Mucosa of descending colon (tissue), 3 donors: ENCODE measurements around the gene SLC9C2. TPM values are rescaled to one million over a fixed set of nuclear protein-coding genes. Genes with fewer than 3 reads are reported as not detected.
"Not testable (repeated sequence)": the region's sequence is repeated elsewhere in the genome, so short reads cannot be mapped to it uniquely, and the experiment has no call there.

Experiments
- ATAC-seq: fragments of 200-7000 bp; cut with Tn5 transposase; one replicate; pipeline ENCODE4 v1.9.1; 2020; ENCODE audit warnings: mild to moderate bottlenecking, moderate library complexity
- DNase-seq, 3 donors: peaks; one replicate each; pipeline ENCODE4 v3.0.0-alpha.2; 2020
- H3K36me3 ChIP-seq: fragments of 200-600 bp; one replicate; pipeline ENCODE4 v1.8.0; 2021; ENCODE audit warnings: low read depth, mild to moderate bottlenecking
- H3K4me1 ChIP-seq: fragments of 200-600 bp; one replicate; pipeline ENCODE4 v1.8.0; 2021; ENCODE audit warnings: low read depth, mild to moderate bottlenecking
- H3K4me3 ChIP-seq: fragments of 200-600 bp; one replicate; pipeline ENCODE4 v1.8.0; 2021; ENCODE audit warnings: mild to moderate bottlenecking
- H3K9me3 ChIP-seq: fragments of 200-600 bp; one replicate; pipeline ENCODE4 v1.8.0; 2021; ENCODE audit warnings: mild to moderate bottlenecking
- intact Hi-C, 2 donors: fragments of 100-400 bp; cut with DNase I in 1 of 2; cut with micrococcal nuclease in 1 of 2; formaldehyde crosslinking; loops; one replicate each; pipeline versions ENCODE4 v1.11.0 to v1.11.1; 2022; cut with DNase I, micrococcal nuclease
- total RNA-seq, 3 donors: library from RNA; stranded (reverse); fragmentation: NEBNext Ultra II Directional in 2 of 3; extraction: Animal tissue kit (Norgen Biotek cat#: 25700) in 2 of 3; gene quantifications; one replicate each; pipeline versions ENCODE4 v1.2.1 to v1.2.4, GENCODE V29; 2021 to 2023
- TF ChIP-seq, protein P1 (sequence below): fragments of 200-600 bp; IDR thresholded peaks from one replicate; pipeline ENCODE4 v1.8.0; 2022; ENCODE audit warnings: antibody characterized with exemption, mild to moderate bottlenecking
- donor health status: DM: no; HTN: no; CAD: no; lungs with moderate emphysema.
- donor health status: DM: no; HTN: no; CAD: no.
- donor health status: DM: no; HTN: yes; CAD: no.

SLC9C2 gene
- total RNA-seq, 3 donors from 2014 or later, result not detected

DNA sequence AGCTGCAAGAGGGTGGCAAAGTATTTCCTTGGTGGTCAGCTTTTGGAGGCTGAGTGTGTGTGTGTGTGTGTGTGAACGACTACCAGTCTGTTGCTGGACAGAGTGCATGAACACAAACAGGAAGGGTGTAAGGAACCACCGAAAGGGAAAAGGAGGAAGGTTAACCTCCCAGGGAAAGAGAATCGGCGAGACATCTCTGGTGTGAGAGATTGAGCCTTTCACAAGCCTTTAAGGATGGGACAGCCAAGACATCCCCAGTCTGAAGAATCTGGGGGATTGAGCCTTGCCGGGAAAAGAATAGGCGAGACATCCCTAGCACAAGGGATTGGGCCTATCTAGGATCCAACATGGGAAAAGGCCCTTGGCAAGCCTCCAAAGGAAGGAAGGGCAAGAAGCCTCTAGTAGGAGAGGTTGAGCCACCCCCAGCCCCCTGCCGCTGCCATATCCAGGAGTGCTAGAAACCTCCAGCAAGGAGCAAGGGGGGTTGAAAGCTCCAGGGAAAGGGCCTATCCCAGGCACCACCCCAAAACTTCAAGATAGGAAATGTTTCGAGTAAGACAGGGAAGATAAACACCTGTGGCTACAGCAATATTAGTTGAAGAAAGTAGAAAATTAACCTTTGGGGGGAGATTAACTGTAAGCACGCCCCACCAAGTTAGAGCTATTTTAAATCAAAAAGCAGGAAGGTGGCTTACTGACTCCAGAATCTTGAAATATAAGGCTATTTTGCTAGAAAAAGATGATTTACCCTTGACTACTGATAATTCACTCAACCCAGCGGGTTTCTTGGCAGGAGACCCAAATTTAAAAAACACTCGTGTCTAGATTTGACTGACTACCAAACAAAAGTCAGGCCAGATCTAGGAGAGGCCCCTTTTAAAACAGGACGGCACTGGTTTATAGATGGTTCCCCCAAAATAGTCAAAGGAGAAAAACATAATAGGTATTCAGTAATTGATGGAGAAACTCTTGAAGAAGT is 35.5 kb upstream of the SLC9C2 start:
- no peak for ATAC-seq
- Histone ChIP-seq H3K36me3 (no peaks in the 10 kb centered on the region), H3K4me1 (no peaks in the 10 kb centered on the region), H3K9me3 (no peaks in the 10 kb centered on the region), H3K4me3 (no peak overlapping the region)
- no peak for DNase-seq
- TF ChIP-seq, protein P1, sequence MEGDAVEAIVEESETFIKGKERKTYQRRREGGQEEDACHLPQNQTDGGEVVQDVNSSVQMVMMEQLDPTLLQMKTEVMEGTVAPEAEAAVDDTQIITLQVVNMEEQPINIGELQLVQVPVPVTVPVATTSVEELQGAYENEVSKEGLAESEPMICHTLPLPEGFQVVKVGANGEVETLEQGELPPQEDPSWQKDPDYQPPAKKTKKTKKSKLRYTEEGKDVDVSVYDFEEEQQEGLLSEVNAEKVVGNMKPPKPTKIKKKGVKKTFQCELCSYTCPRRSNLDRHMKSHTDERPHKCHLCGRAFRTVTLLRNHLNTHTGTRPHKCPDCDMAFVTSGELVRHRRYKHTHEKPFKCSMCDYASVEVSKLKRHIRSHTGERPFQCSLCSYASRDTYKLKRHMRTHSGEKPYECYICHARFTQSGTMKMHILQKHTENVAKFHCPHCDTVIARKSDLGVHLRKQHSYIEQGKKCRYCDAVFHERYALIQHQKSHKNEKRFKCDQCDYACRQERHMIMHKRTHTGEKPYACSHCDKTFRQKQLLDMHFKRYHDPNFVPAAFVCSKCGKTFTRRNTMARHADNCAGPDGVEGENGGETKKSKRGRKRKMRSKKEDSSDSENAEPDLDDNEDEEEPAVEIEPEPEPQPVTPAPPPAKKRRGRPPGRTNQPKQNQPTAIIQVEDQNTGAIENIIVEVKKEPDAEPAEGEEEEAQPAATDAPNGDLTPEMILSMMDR, result no peak
- intact Hi-C loops, result no loop called here

- H3K36me3 ChIP-seq, H3K4me3 ChIP-seq, H3K9me3 ChIP-seq, H3K4me1 ChIP-seq, intact Hi-C loops, ATAC-seq, DNase-seq: not testable (repeated sequence)
Measured at GRCh38 chr1:173637236-173638042, 34.6 kb upstream of the SLC9C2 start.

DNA sequence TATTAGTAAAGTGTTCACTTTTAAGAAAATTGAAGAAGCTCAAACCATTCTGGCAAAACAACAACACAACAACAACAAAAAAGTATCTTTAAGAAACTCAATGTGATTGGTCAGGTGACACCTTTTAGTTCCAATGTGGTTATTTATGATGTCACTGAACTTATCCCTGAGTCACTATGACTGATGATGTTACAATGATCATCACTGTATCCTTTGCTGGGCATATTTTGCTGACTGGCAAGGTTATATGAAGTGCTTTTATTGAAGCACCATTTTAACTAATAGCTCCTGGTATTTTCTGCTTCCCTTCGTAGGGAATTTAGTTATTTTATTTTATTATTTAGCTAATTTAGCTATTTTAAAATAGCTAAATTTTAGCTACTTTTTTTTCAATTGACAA is 32.2 kb upstream of the SLC9C2 start, which contains the start of gene TEX50:
TEX50 (plus strand) TSS at position 223 of the 400 bp plus-strand sequence. CDS start 184 bp downstream, outside the sequence.
- intact Hi-C loops, result no loop called here
- Histone ChIP-seq H3K4me3 (no peak within 1 kb of the TSS), H3K9me3 (no peaks in the 10 kb centered on the region), H3K4me1 (no peaks in the 10 kb centered on the region), H3K36me3 (no peaks in the 10 kb centered on the region)
- no peak for ATAC-seq
- DNase-seq, result no peak
- TF ChIP-seq, protein P1, result no peak

DNA sequence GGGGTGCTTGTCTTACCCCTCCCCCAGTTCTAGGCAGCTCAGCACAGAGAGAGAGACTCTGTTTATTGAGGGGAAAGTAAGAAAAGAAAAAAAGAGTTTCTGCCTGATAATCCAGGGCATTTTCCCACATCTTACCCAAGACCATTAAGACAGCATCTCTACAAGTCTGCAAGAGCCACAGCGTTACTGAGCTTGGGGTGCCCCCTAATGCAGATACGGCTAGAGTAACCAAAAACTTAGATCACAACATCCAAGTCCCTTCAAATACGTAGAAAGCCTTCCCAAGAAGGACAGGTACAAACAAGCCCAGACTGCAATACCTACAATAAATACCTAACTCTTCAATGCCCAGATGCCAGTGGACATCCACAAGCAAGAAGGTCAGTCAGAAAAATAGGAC is 26.0 kb upstream of the SLC9C2 start:
- TF ChIP-seq, protein P1, result no peak
- Histone ChIP-seq H3K36me3 (no peaks in the 10 kb centered on the region), H3K9me3 (no peaks in the 10 kb centered on the region), H3K4me3 (no peak overlapping the region), H3K4me1 (no peaks in the 10 kb centered on the region)
- intact Hi-C loops, result no loop called here
- no peak for DNase-seq
- ATAC-seq, result no peak

GRCh38 chr1:173627269-173627668 is 24.4 kb upstream of the SLC9C2 start:
- no peak for ATAC-seq
- no peak overlapping the region for H3K4me3 ChIP-seq
- TF ChIP-seq, protein P1, result no peak
- no peaks in the 10 kb centered on the region for H3K9me3 ChIP-seq
- H3K4me1 ChIP-seq, result no peaks in the 10 kb centered on the region
- H3K36me3 ChIP-seq, result no peaks in the 10 kb centered on the region
- intact Hi-C loops, result no loop called here
- no peak for DNase-seq

- no peaks in the 10 kb centered on the region for H3K9me3 ChIP-seq
- DNase-seq (no peak), ATAC-seq (no peak)
- no peak overlapping the region for H3K4me3 ChIP-seq
- intact Hi-C loops, result no loop called here
- H3K36me3 ChIP-seq, result no peaks in the 10 kb centered on the region
- TF ChIP-seq, protein P1, result no peak
- no peaks in the 10 kb centered on the region for H3K4me1 ChIP-seq
Measured at GRCh38 chr1:173616859-173617258, 14.0 kb upstream of the SLC9C2 start.

DNA sequence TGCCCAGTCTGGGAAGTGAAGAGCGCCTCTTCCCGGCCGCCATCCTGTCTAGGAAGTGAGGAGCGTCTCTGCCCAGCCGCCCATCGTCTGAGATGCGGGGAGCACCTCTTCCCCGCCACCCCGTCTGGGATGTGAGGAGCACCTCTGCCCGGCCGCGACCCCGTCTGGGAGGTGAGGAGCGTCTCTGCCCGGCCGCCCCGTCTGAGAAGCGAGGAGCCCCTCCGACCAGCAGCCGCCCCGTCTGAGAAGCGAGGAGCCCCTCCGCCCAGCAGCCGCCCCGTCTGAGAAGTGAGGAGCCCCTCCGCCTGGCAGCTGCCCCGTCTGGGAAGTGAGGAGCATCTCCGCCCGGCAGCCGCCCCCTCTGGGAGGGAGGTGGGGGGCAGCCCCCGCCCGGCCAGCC is 10.2 kb upstream of the SLC9C2 start:
- ATAC-seq, intact Hi-C loops, DNase-seq, H3K36me3 ChIP-seq, H3K4me1 ChIP-seq, H3K9me3 ChIP-seq, H3K4me3 ChIP-seq: not testable (repeated sequence)
